GM12878 (cell line): ENCODE results near the gene COX6B1.

Experiments
- CEBPB ChIP-seq, 2 experiments: fragments of 150-350 bp in 1 of 2; IDR thresholded peaks; 2 replicates each; pipeline ENCODE4 v1.6.1; 2012 to 2014; ENCODE audit warnings: low read depth in 2 of 2, low read length in 2 of 2, borderline replicate concordance in 1 of 2, inconsistent platforms in 1 of 2
- CHD2 ChIP-seq: IDR thresholded peaks from 2 replicates; pipeline ENCODE4 v1.6.1; 2011; ENCODE audit warnings: low read depth, low read length, improper control_type of control experiment, borderline replicate concordance
- EGR1 ChIP-seq, 2 experiments: IDR thresholded peaks; 1 replicate in 1 of 2; 2 replicates in 1 of 2; pipeline ENCODE4 v1.6.1; 2011 to 2012; ENCODE audit warnings: low read depth in 2 of 2, low read length in 2 of 2, borderline replicate concordance in 1 of 2, mild to moderate bottlenecking in 1 of 2, moderate library complexity in 1 of 2
- EP300 ChIP-seq, 2 experiments: fragments of 150-350 bp in 1 of 2; IDR thresholded peaks; 2 replicates each; pipeline ENCODE4 v1.6.1; 2011 to 2012; ENCODE audit warnings: low read depth in 2 of 2, low read length in 2 of 2, borderline replicate concordance in 1 of 2, improper control_type of control experiment in 1 of 2, inconsistent platforms in 1 of 2; ENCODE audit not compliant: control insufficient read depth in 1 of 2
- MXI1 ChIP-seq: fragments of 150-350 bp; IDR thresholded peaks from 2 replicates; pipeline ENCODE4 v1.6.1; 2011; ENCODE audit warnings: low read depth, mild to moderate bottlenecking, inconsistent platforms, low read length, improper control_type of control experiment
- RFX5 ChIP-seq: IDR thresholded peaks from 2 replicates; pipeline ENCODE4 v1.6.1; 2011; ENCODE audit warnings: low read depth, low read length, improper control_type of control experiment
- SMARCA5 ChIP-seq: fragments of 450-650 bp; IDR thresholded peaks from 2 replicates; pipeline ENCODE4 v1.6.1; 2017; ENCODE audit warnings: mild to moderate bottlenecking
- SP1 ChIP-seq: IDR thresholded peaks from one replicate; pipeline ENCODE4 v1.6.1; 2011; ENCODE audit warnings: low read depth, low read length
- TF ChIP-seq, protein P1 (sequence below), 3 experiments: IDR thresholded peaks in 2 of 3; conservative IDR thresholded peaks in 1 of 3; 2 replicates each; pipeline ENCODE4 v1.5.1; 2011; ENCODE audit warnings: low read depth in 3 of 3, low read length in 3 of 3, mild to moderate bottlenecking in 3 of 3, control low read depth in 2 of 3, moderate library complexity in 2 of 3, inconsistent platforms in 1 of 3, mixed read lengths in 1 of 3; ENCODE audit not compliant: control insufficient read depth in 2 of 3, insufficient read depth in 1 of 3; ENCODE audit errors: extremely low read depth in 1 of 3
- TF ChIP-seq, protein P2 (sequence below): fragments of 450-650 bp; formaldehyde crosslinking; IDR thresholded peaks from 2 replicates; pipeline ENCODE4 v1.5.0; 2022; ENCODE audit warnings: mild to moderate bottlenecking, missing genetic modification characterization
- TF ChIP-seq, protein P3 (sequence below): IDR thresholded peaks from 2 replicates; pipeline ENCODE4 v1.6.1; 2011; ENCODE audit warnings: low read depth, low read length, improper control_type of control experiment, borderline replicate concordance

DNA sequence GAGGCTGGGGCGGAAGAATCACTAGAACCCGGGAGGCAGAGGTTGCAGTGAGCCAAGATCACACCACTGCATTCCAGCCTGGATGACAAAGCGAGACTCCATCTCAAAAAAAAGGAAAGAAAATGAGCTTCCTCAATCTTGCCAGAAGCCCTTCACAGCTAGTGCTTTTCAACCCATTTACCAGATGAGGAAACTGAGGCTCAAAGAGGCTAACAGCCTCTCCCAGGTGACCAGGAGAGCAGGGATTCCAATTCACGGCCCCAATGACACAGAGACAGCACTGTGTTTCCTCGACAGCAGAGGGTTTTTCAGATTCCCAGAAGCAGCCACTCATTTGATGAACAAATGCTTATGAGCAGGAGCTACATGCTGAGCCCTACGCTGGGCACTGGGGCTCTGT is 21.4 kb downstream of the COX6B1 start:
- TF ChIP-seq EGR1 (IDR thresholded peaks at IDR 0.05; ENCODE audit: borderline replicate concordance in 1 of 2, low read depth in 2 of 2, low read length in 2 of 2): no peak
- TF ChIP-seq, protein P1, sequence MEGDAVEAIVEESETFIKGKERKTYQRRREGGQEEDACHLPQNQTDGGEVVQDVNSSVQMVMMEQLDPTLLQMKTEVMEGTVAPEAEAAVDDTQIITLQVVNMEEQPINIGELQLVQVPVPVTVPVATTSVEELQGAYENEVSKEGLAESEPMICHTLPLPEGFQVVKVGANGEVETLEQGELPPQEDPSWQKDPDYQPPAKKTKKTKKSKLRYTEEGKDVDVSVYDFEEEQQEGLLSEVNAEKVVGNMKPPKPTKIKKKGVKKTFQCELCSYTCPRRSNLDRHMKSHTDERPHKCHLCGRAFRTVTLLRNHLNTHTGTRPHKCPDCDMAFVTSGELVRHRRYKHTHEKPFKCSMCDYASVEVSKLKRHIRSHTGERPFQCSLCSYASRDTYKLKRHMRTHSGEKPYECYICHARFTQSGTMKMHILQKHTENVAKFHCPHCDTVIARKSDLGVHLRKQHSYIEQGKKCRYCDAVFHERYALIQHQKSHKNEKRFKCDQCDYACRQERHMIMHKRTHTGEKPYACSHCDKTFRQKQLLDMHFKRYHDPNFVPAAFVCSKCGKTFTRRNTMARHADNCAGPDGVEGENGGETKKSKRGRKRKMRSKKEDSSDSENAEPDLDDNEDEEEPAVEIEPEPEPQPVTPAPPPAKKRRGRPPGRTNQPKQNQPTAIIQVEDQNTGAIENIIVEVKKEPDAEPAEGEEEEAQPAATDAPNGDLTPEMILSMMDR (IDR thresholded peaks at IDR 0.05 in 2 of 3, conservative IDR thresholded peaks at IDR 0.05 in 1 of 3; ENCODE audit: control insufficient read depth in 2 of 3, extremely low read depth in 1 of 3, insufficient read depth in 1 of 3, low read depth in 3 of 3, low read length in 3 of 3): no peak
- no peak for TF ChIP-seq SMARCA5
- TF ChIP-seq RFX5: no peak
- no peak for TF ChIP-seq SP1
- TF ChIP-seq CHD2: no peak
- TF ChIP-seq, protein P2, sequence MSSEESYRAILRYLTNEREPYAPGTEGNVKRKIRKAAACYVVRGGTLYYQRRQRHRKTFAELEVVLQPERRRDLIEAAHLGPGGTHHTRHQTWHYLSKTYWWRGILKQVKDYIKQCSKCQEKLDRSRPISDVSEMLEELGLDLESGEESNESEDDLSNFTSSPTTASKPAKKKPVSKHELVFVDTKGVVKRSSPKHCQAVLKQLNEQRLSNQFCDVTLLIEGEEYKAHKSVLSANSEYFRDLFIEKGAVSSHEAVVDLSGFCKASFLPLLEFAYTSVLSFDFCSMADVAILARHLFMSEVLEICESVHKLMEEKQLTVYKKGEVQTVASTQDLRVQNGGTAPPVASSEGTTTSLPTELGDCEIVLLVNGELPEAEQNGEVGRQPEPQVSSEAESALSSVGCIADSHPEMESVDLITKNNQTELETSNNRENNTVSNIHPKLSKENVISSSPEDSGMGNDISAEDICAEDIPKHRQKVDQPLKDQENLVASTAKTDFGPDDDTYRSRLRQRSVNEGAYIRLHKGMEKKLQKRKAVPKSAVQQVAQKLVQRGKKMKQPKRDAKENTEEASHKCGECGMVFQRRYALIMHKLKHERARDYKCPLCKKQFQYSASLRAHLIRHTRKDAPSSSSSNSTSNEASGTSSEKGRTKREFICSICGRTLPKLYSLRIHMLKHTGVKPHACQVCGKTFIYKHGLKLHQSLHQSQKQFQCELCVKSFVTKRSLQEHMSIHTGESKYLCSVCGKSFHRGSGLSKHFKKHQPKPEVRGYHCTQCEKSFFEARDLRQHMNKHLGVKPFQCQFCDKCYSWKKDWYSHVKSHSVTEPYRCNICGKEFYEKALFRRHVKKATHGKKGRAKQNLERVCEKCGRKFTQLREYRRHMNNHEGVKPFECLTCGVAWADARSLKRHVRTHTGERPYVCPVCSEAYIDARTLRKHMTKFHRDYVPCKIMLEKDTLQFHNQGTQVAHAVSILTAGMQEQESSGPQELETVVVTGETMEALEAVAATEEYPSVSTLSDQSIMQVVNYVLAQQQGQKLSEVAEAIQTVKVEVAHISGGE (CRISPR knock-in tag): no peak
- TF ChIP-seq MXI1: no peak
- TF ChIP-seq, protein P3, sequence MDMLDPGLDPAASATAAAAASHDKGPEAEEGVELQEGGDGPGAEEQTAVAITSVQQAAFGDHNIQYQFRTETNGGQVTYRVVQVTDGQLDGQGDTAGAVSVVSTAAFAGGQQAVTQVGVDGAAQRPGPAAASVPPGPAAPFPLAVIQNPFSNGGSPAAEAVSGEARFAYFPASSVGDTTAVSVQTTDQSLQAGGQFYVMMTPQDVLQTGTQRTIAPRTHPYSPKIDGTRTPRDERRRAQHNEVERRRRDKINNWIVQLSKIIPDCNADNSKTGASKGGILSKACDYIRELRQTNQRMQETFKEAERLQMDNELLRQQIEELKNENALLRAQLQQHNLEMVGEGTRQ: no peak
- TF ChIP-seq CEBPB (IDR thresholded peaks at IDR 0.05; ENCODE audit: borderline replicate concordance in 1 of 2, low read depth in 2 of 2, low read length in 2 of 2): no peak
- TF ChIP-seq EP300 (IDR thresholded peaks at IDR 0.05; ENCODE audit: borderline replicate concordance in 1 of 2, control insufficient read depth in 1 of 2, low read depth in 2 of 2, low read length in 2 of 2): no peak
